Calu3 (cell line): ENCODE data around the gene SH3BP4. TPM values are rescaled to one million over a fixed set of nuclear protein-coding genes. Genes with fewer than 3 reads are reported as not detected.

Source experiments
- BruUV-seq: library from RNA; stranded (reverse); fragments of 400-500 nt; replicated peaks from 2 replicates; lab custom pipeline; 2021; lab: Mats Ljungman, UMichigan
- CTCF ChIA-PET: fragments of 300-600 bp; sonication (Branson Sonifier 250); formaldehyde crosslinking; loops from one replicate; lab custom pipeline; 2022; ENCODE audit warnings: antibody characterized with exemption; lab: Charles Lee
- DNase-seq: peaks from one replicate; pipeline ENCODE4 v3.0.0; 2022
- H3K27ac Mint-ChIP-seq: one replicate; pipeline ENCODE4 v1.8.0; 2022; ENCODE audit warnings: mixed read lengths; ENCODE audit not compliant: unreplicated experiment
- H3K27me3 Mint-ChIP-seq: one replicate; pipeline ENCODE4 v1.8.0; 2022; ENCODE audit warnings: mixed read lengths; ENCODE audit not compliant: unreplicated experiment
- H3K36me3 Mint-ChIP-seq: one replicate; pipeline ENCODE4 v1.8.0; 2022; ENCODE audit warnings: mild to moderate bottlenecking, moderate library complexity, mixed read lengths; ENCODE audit not compliant: insufficient read depth, unreplicated experiment
- H3K4me1 Mint-ChIP-seq: one replicate; pipeline ENCODE4 v1.8.0; 2022; ENCODE audit warnings: mild to moderate bottlenecking, low read depth, mixed read lengths; ENCODE audit not compliant: unreplicated experiment
- H3K4me3 Mint-ChIP-seq: one replicate; pipeline ENCODE4 v1.8.0; 2022; ENCODE audit warnings: mild to moderate bottlenecking, low read depth, moderate library complexity, mixed read lengths; ENCODE audit not compliant: unreplicated experiment
- H3K9me3 Mint-ChIP-seq: one replicate; pipeline ENCODE4 v1.8.0; 2022; ENCODE audit warnings: low read depth, mixed read lengths; ENCODE audit not compliant: unreplicated experiment
- CTCF ChIP-seq: fragments of 200-600 bp; IDR thresholded peaks from one replicate; pipeline ENCODE4 v1.8.0; 2022; ENCODE audit warnings: antibody characterized with exemption; ENCODE audit not compliant: unreplicated experiment
- intact Hi-C: fragments of 100-400 bp; cut with micrococcal nuclease; formaldehyde crosslinking; loops from one replicate; pipeline ENCODE4 v1.10.0; 2022; ENCODE audit not compliant: unreplicated experiment
- total RNA-seq: library from RNA; stranded (reverse); gene quantifications from 2 replicates; pipeline ENCODE4 v1.2.3, GENCODE V29; 2022

Gene SH3BP4
- total RNA-seq, 1 experiment from 2014 or later = 36.9 TPM

GRCh38 chr2:234970477-234970882 lies 18.7 kb downstream of the SH3BP4 start:
- no peak for TF ChIP-seq CTCF
- DNase-seq = peak; percentile 55
- Mint-ChIP-seq H3K36me3 (no peaks in the 10 kb centered on the region), H3K27ac (peak overlapping the region; percentile 58), H3K27me3 (no peaks in the 10 kb centered on the region), H3K4me3 (peak overlapping the region; percentile 61), H3K9me3 (no peaks in the 10 kb centered on the region), H3K4me1 (peaks cover 39% of the 10 kb centered on the region)
- CTCF ChIA-PET = no interaction called here
- BruUV-seq = no TSS peak
- intact Hi-C loops = no loop called here

GRCh38 chr2:234971496-234971895 lies 19.7 kb downstream of the SH3BP4 start:
- H3K36me3 Mint-ChIP-seq = peaks cover 4% of the 10 kb centered on the region
- no peak for DNase-seq
- BruUV-seq = no TSS peak
- no peaks in the 10 kb centered on the region for H3K9me3 Mint-ChIP-seq
- H3K4me1 Mint-ChIP-seq = peaks cover 42% of the 10 kb centered on the region
- CTCF ChIA-PET = interaction anchor here (1.4 kb wide), 1 partner anchor 10 kb away, joined by 3 read pairs; no protein-coding TSS in a partner anchor
- no peak for TF ChIP-seq CTCF
- no peaks in the 10 kb centered on the region for H3K27me3 Mint-ChIP-seq
- no peak overlapping the region for H3K4me3 Mint-ChIP-seq
- no peak overlapping the region for H3K27ac Mint-ChIP-seq
- intact Hi-C loops = no loop called here

GRCh38 chr2:234973008-234973407 lies 21.2 kb downstream of the SH3BP4 start:
- H3K4me1 Mint-ChIP-seq = peaks cover 55% of the 10 kb centered on the region
- intact Hi-C loops = no loop called here
- no peaks in the 10 kb centered on the region for H3K27me3 Mint-ChIP-seq
- H3K27ac Mint-ChIP-seq = peak overlapping the region; percentile 56
- no peak for TF ChIP-seq CTCF
- peaks cover 4% of the 10 kb centered on the region for H3K36me3 Mint-ChIP-seq
- BruUV-seq = no TSS peak
- H3K9me3 Mint-ChIP-seq = no peaks in the 10 kb centered on the region
- CTCF ChIA-PET = interaction anchor here (0.6 to 1.4 kb wide), 2 partner anchors 8 to 312 kb away, joined by 3 to 5 read pairs; no protein-coding TSS in a partner anchor
- DNase-seq = no peak
- no peak overlapping the region for H3K4me3 Mint-ChIP-seq

DNA sequence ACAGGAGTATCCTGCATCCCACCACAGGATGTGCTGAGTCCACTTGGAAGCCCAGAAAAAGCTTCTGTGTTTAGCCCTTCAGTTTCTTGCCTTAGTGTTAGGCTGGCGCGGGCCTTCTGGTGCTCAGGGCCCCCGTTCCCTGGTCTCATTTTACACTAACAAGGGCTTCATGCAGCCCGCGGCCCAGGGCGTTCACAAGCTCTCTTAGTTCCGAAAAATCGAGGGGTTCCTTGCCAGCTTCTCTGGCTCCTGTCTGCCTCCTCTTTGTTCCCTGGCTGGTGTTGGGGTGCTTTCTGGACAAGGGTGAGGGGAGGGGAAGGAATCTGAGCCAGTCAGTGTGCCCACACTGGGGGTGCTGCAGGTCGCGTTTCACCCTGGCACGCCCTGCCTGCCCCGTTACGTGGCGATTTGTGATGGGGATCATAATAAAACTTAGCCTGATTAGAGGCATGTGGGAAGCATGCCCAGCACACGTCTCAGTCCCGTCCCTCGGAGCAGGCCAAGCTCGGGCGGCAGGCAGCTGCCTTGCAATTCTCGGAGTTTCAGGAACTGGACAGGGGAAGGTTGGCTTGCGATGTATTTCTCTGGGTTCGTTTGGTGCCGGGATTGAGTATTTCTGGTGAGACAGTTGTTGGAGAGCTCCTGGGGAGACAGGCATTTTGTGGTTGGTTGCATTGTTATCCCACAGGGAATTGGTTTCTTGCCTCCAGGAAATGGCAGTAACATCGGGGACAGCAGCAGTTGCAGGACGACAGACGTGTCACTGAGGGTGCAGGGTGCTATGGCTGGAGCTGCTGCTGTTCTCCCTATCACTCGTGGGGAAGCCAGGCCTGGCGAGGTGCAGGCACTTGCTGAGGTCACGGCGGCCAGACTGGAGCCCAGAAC lies 22.9 kb downstream of the SH3BP4 start:
- H3K4me1 Mint-ChIP-seq = peaks cover 59% of the 10 kb centered on the region

More for the DNA sequence above, 22.9 kb downstream of the SH3BP4 start:
- CTCF ChIA-PET = no interaction called here
- Mint-ChIP-seq H3K9me3 (no peaks in the 10 kb centered on the region), H3K4me3 (no peak overlapping the region), H3K27ac (peak overlapping the region; percentile 33), H3K36me3 (peaks cover 16% of the 10 kb centered on the region), H3K27me3 (no peaks in the 10 kb centered on the region)
- no TSS peak for BruUV-seq
- intact Hi-C loops = loop anchor here (5.0 kb wide), 1 partner anchor 78 kb away; no protein-coding TSS in a partner anchor
- no peak for DNase-seq
- no peak for TF ChIP-seq CTCF
